H1 (cell line): Measurements from ENCODE around the gene LYRM7. TPM values are rescaled to one million over a fixed set of nuclear protein-coding genes. Genes with fewer than 3 reads are reported as not detected.

Source experiments
- CTCF ChIA-PET: fragments of 300-600 bp; sonication (Branson Sonifier 250); formaldehyde crosslinking; loops from one replicate; lab custom pipeline; 2021; ENCODE audit not compliant: partially characterized antibody; lab: Charles Lee
- POLR2A ChIA-PET: fragments of 300-600 bp; sonication (Branson Sonifier 250); formaldehyde crosslinking; loops from one replicate; lab custom pipeline; 2021; ENCODE audit warnings: inconsistent platforms; ENCODE audit not compliant: partially characterized antibody; lab: Charles Lee
- DNase-seq, 2 experiments: peaks; one replicate each; pipeline versions ENCODE4 v3.0.0 to v3.0.0-alpha.2; 2010 to 2022; ENCODE audit warnings: low spot score in 2 of 2, low read depth in 1 of 2, mixed read lengths in 1 of 2
- FAIRE-seq: peaks from 2 replicates; lab custom pipeline; 2011; peaks lifted over from hg19 to GRCh38; lab: Jason Lieb, UNC
- H2AFZ ChIP-seq: 2 replicates; pipeline ENCODE4 v1.8.1; 2012; ENCODE audit warnings: low read length, inconsistent platforms
- H2AK5ac ChIP-seq: 2 replicates; pipeline ENCODE4 v1.6.1; 2013; ENCODE audit warnings: low read depth, low read length
- H2BK120ac ChIP-seq: replicated peaks from 2 replicates; pipeline ENCODE3; 2013; ENCODE audit warnings: low read depth, low read length, inconsistent platforms
- H2BK12ac ChIP-seq: 2 replicates; pipeline ENCODE4 v1.6.1; 2013; ENCODE audit warnings: low read depth, low read length
- H2BK15ac ChIP-seq: 2 replicates; pipeline ENCODE4 v1.6.1; 2013; ENCODE audit warnings: low read length
- H2BK20ac ChIP-seq: 2 replicates; pipeline ENCODE4 v1.6.1; 2013; ENCODE audit warnings: low read length
- H2BK5ac ChIP-seq: 2 replicates; pipeline ENCODE4 v1.6.1; 2013; ENCODE audit warnings: low read depth, low read length
- H3K14ac ChIP-seq: 2 replicates; pipeline ENCODE4 v1.6.1; 2013; ENCODE audit warnings: inconsistent platforms; ENCODE audit not compliant: insufficient read length
- H3K18ac ChIP-seq: 2 replicates; pipeline ENCODE4 v1.6.1; 2013; ENCODE audit warnings: low read length; ENCODE audit errors: extremely low read depth
- H3K23ac ChIP-seq: 2 replicates; pipeline ENCODE4 v1.6.1; 2013; ENCODE audit warnings: inconsistent platforms; ENCODE audit not compliant: insufficient read length
- H3K23me2 ChIP-seq: 2 replicates; pipeline ENCODE4 v1.6.1; 2013; ENCODE audit warnings: low read depth, low read length
- H3K27ac ChIP-seq: 2 replicates; pipeline ENCODE4 v1.6.1; 2011; ENCODE audit warnings: low read depth, low read length, inconsistent platforms
- H3K27me3 ChIP-seq, 4 experiments: replicated peaks in 1 of 4; 1 replicate in 1 of 4; 2 replicates in 3 of 4; pipeline versions ENCODE4 v1.6.1 to v1.8.1; 2011 to 2013; ENCODE audit warnings: low read length in 3 of 4, mild to moderate bottlenecking in 3 of 4, inconsistent platforms in 2 of 4, mixed read lengths in 2 of 4, moderate library complexity in 1 of 4; ENCODE audit not compliant: control insufficient read depth in 3 of 4, insufficient read depth in 3 of 4; ENCODE audit errors: extremely low read depth in 1 of 4
- H3K36me3 ChIP-seq, 4 experiments: 2 replicates each; pipeline versions ENCODE4 v1.6.1 to v1.8.1; 2011 to 2013; ENCODE audit warnings: mild to moderate bottlenecking in 4 of 4, low read length in 3 of 4, moderate library complexity in 2 of 4, control low read depth in 1 of 4, inconsistent platforms in 1 of 4; ENCODE audit not compliant: insufficient read depth in 4 of 4, control insufficient read depth in 2 of 4
- H3K4ac ChIP-seq: replicated peaks from 2 replicates; pipeline ENCODE3; 2013; ENCODE audit warnings: low read length, low read depth, mixed read lengths, inconsistent platforms; ENCODE audit not compliant: insufficient read length
- H3K4me1 ChIP-seq, 4 experiments: replicated peaks in 1 of 4; 1 replicate in 1 of 4; 2 replicates in 3 of 4; pipeline versions ENCODE4 v1.6.1 to v1.8.1; 2011 to 2013; ENCODE audit warnings: low read length in 3 of 4, inconsistent platforms in 2 of 4, mixed read lengths in 1 of 4; ENCODE audit not compliant: insufficient read depth in 4 of 4, control insufficient read depth in 3 of 4
- H3K4me2 ChIP-seq, 2 experiments: 2 replicates each; pipeline versions ENCODE4 v1.6.1 to v1.8.1; 2011 to 2013; ENCODE audit warnings: low read depth in 2 of 2, low read length in 2 of 2, control low read depth in 1 of 2, inconsistent platforms in 1 of 2, mild to moderate bottlenecking in 1 of 2; ENCODE audit not compliant: insufficient read depth in 1 of 2
- H3K4me3 ChIP-seq, 4 experiments: fragments of 200-600, 300-600 bp in 1 of 4; sonication (generic), shearing (Covaris generic), sonication (Bioruptor Twin) in 1 of 4; 2 replicates each; pipeline versions ENCODE4 v1.5.1 to v1.8.1; 2011 to 2016; ENCODE audit warnings: low read length in 4 of 4, low read depth in 3 of 4, control low read depth in 2 of 4, inconsistent platforms in 2 of 4, mild to moderate bottlenecking in 2 of 4, mixed read lengths in 1 of 4, moderate library complexity in 1 of 4; ENCODE audit not compliant: insufficient read depth in 2 of 4; ENCODE audit errors: extremely low read depth in 1 of 4
- H3K56ac ChIP-seq: replicated peaks from 2 replicates; pipeline ENCODE3; 2013; ENCODE audit warnings: low read depth, mild to moderate bottlenecking, mixed read lengths, low read length, inconsistent platforms; ENCODE audit not compliant: insufficient read length
- H3K79me1 ChIP-seq: 2 replicates; pipeline ENCODE4 v1.6.1; 2013; ENCODE audit warnings: low read depth, low read length, control low read depth
- H3K79me2 ChIP-seq, 2 experiments: 2 replicates each; pipeline versions ENCODE4 v1.6.1 to v1.8.1; 2012 to 2013; ENCODE audit warnings: low read length in 2 of 2, mild to moderate bottlenecking in 2 of 2, inconsistent platforms in 1 of 2; ENCODE audit not compliant: insufficient read depth in 2 of 2, control insufficient read depth in 1 of 2
- H3K9ac ChIP-seq, 4 experiments: replicated peaks in 1 of 4; 1 replicate in 1 of 4; 2 replicates in 3 of 4; pipeline versions ENCODE4 v1.6.1 to v1.8.1; 2011 to 2013; ENCODE audit warnings: low read depth in 3 of 4, low read length in 3 of 4, control low read depth in 2 of 4, mild to moderate bottlenecking in 2 of 4, moderate library complexity in 2 of 4, inconsistent platforms in 1 of 4; ENCODE audit errors: extremely low read depth in 1 of 4
- H3K9me3 ChIP-seq, 2 experiments: 2 replicates each; pipeline versions ENCODE4 v1.6.1 to v1.8.1; 2012 to 2013; ENCODE audit warnings: mild to moderate bottlenecking in 2 of 2, moderate library complexity in 2 of 2, control low read depth in 1 of 2, inconsistent platforms in 1 of 2, low read depth in 1 of 2, low read length in 1 of 2, mixed read lengths in 1 of 2; ENCODE audit not compliant: insufficient read depth in 2 of 2
- H4K20me1 ChIP-seq, 2 experiments: replicated peaks in 1 of 2; 2 replicates each; pipeline versions ENCODE3 to v1.8.1; 2011 to 2013; ENCODE audit warnings: inconsistent platforms in 2 of 2, low read length in 2 of 2, mild to moderate bottlenecking in 1 of 2; ENCODE audit not compliant: insufficient read depth in 2 of 2, control insufficient read depth in 1 of 2
- H4K5ac ChIP-seq: 2 replicates; pipeline ENCODE4 v1.6.1; 2013; ENCODE audit warnings: low read length, low read depth, mixed read lengths, inconsistent platforms; ENCODE audit not compliant: insufficient read length
- H4K8ac ChIP-seq: 2 replicates; pipeline ENCODE4 v1.8.0; 2013; ENCODE audit warnings: mild to moderate bottlenecking, moderate library complexity, low read length, inconsistent platforms; ENCODE audit not compliant: insufficient read depth; ENCODE audit errors: extremely low read depth
- H4K91ac ChIP-seq: replicated peaks from 2 replicates; pipeline ENCODE3; 2013; ENCODE audit warnings: low read length, mixed read lengths, inconsistent platforms; ENCODE audit not compliant: insufficient read length
- CREB1 ChIP-seq: IDR thresholded peaks from 2 replicates; pipeline ENCODE4 v1.6.1; 2012; ENCODE audit warnings: inconsistent platforms
- RBBP5 ChIP-seq: IDR thresholded peaks from 2 replicates; pipeline ENCODE4 v1.7.1; 2012; ENCODE audit warnings: low read depth, mild to moderate bottlenecking, inconsistent platforms, low read length, moderate library complexity, borderline replicate concordance
- SIN3A ChIP-seq, 2 experiments: IDR thresholded peaks in 1 of 2; conservative IDR thresholded peaks in 1 of 2; 2 replicates each; pipeline ENCODE4 v1.6.1; 2011 to 2012; ENCODE audit warnings: low read length in 2 of 2, improper control_type of control experiment in 1 of 2, low read depth in 1 of 2, mild to moderate bottlenecking in 1 of 2
- SP4 ChIP-seq: IDR thresholded peaks from 2 replicates; pipeline ENCODE4 v1.6.1; 2012; ENCODE audit warnings: low read length, inconsistent platforms
- WGBS, 2 experiments: shearing (Covaris generic) in 1 of 2; methylation state at CpG; one replicate each; pipeline versions ENCODE4 v1.1.6 to v1.1.7; 2013 to 2015; ENCODE audit warnings: low lambda C conversion rate in 2 of 2, mixed read lengths in 2 of 2, inconsistent platforms in 1 of 2, low coverage in 1 of 2, missing lambda C conversion rate in 1 of 2; ENCODE audit not compliant: insufficient replicate concordance in 2 of 2, insufficient coverage in 1 of 2, insufficient read length in 1 of 2; ENCODE audit errors: extremely low coverage in 1 of 2, missing lambda C conversion rate in 1 of 2; 5-methylcytosine and 5-hydroxymethylcytosine counted together
- polyA plus RNA-seq, 7 experiments: library from polyadenylated mRNA; depleted of rRNA in 3 of 7; stranded (reverse) in 5 of 7; unstranded in 2 of 7; fragments of >200 nt in 5 of 7; fragments of 200-250 nt in 2 of 7; gene quantifications; 1 replicate in 5 of 7; 2 replicates in 1 of 7; 4 replicates in 1 of 7; pipeline versions ENCODE4 v1.2.1 to v1.2.3, GENCODE V29; 2011 to 2013; ENCODE audit warnings: missing spikeins in 2 of 7, mixed read lengths in 2 of 7
- total RNA-seq: library from RNA; stranded (reverse); fragmentation: NEBNext Ultra II Directional; extraction: Animal tissue kit (Norgen Biotek cat#: 25700); gene quantifications from 2 replicates; pipeline ENCODE4 v1.2.1, GENCODE V29; 2021

The LYRM7 gene
- total and polyA plus RNA-seq, 2 of the 8 experiments (the other 6 are each of a cell fraction or from before 2014, with no cell fraction given), result 1.9 to 12.6 TPM

DNA sequence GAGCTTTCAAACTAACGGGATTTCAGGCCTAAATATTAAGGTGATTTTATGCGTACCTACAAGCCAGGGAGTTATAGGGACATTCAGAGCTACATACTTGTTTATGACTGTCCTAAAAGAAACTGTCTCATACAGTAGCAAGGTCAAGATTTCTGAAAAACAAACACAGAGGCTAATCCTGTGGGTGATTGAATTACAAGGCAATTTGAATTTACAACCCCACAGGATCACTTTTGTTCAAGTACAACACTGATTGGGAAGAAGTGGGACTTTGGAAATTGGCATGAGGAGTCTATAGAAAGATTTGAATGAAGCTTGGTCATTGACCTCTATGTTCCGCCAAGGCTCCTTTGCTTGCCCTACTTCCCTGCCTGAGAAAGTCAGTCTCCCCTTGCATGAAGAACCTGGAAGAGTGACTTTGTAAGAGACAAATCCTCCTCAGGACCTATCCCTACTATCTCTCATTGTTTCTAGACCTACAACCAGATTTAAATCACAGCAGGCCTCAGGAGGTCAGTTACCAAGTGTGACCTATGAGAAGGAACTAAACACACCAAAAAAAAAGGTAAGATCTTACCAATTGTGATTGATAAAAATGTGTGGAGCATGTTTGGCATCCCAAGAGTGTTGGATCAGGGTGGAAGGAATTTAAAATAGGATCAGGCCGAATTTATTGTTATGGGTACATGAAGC, 54.7 kb downstream of the LYRM7 start:
- Histone ChIP-seq H2BK120ac (no peak overlapping the region), H3K4ac (no peak overlapping the region), H3K9ac (no peak overlapping the region), H3K36me3 (no peaks in the 10 kb centered on the region), H3K27me3 (no peaks in the 10 kb centered on the region; a peak in 1 of 7 replicates), H3K79me1 (no peaks in the 10 kb centered on the region), H2AFZ (no peak overlapping the region), H4K8ac (no peak overlapping the region), H3K4me2 (no peak overlapping the region), H2BK20ac (no peak overlapping the region), H3K56ac (no peak overlapping the region), H4K5ac (no peak overlapping the region), H4K91ac (no peak overlapping the region), H3K23me2 (no peaks in the 10 kb centered on the region), H4K20me1 (no peaks in the 10 kb centered on the region), H3K27ac (no peak overlapping the region), H3K4me1 (peaks cover 0 to 2% (median 0%) of the 10 kb centered on the region in 4 experiments; a peak in 1 of 7 replicates), H3K18ac (no peak overlapping the region), H2BK5ac (no peak overlapping the region), H3K4me3 (no peak overlapping the region), H3K14ac (no peak overlapping the region), H2BK15ac (no peak overlapping the region), H3K79me2 (no peaks in the 10 kb centered on the region), H2BK12ac (no peak overlapping the region), H2AK5ac (no peak overlapping the region), H3K9me3 (no peaks in the 10 kb centered on the region), H3K23ac (no peak overlapping the region)
- FAIRE-seq (no peak), DNase-seq (no peak)
- WGBS, 2 experiments, result 75% methylated on average over 4 of the region's 4 CpGs; no CpG with 5 or more reads in 1 of the 2 experiments
- ChIA-PET POLR2A (no interaction called here), CTCF (interaction anchor here (0.8 to 1.2 kb wide), 2 partner anchors 13 to 194 kb away, joined by 3 read pairs; no protein-coding TSS in a partner anchor)
- TF ChIP-seq SIN3A (conservative IDR thresholded peaks at IDR 0.05 in 1 of 2, IDR thresholded peaks at IDR 0.05 in 1 of 2; ENCODE audit: low read depth in 1 of 2, low read length in 2 of 2) (no peak), SP4 (no peak), RBBP5 (no peak), CREB1 (no peak)
